ENCODE data around the gene TMEM183A. TPM values are rescaled to one million over a fixed set of nuclear protein-coding genes. Genes with fewer than 3 reads are reported as not detected.

Gene TMEM183A
- total and polyA plus RNA-seq, 2 experiments from 2014 or later = 55.1 to 128 TPM

DNA sequence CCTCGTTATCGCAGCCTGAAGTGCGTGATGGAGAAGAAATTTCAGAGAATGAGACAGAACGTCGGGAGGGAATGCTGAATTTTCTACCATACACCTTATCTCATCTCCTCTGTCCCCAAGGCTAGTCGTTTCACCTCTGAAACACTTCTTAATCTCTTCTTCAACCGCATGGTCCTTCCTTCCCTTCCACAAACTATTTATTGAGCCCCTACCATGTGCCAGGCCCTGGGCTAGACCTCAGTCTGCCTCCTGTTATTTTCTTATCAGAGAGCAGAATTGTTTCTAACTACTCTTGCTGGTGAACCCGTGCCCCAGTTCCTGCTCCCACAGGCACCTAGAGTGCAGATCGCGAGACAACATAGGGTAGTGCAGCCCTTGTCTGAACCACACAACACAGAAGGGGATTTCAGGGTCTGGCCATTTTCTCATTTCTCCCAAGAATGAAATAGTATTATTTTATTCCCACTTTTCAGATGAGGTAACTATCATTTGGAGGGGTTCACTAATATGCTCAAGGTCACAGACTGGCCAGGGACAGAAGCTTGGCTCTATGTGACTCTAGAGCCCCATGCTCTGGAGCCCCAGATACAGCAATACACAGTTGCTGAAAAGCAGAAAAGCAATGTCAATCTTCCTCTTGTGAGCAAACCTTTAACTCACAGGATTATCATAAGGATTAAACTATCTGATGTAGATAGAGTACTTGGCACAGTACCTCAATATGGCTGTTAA, 48.5 kb upstream of the TMEM183A start:
- Histone ChIP-seq H3K27ac (ENCODE audit: low read depth) (no peak overlapping the region), H3K36me3 (ENCODE audit: insufficient read depth) (peaks cover under 1% of the 10 kb centered on the region; the same call in 1 of the 2 replicates), H3K4me1 (ENCODE audit: insufficient read depth) (peaks cover 5% of the 10 kb centered on the region; the same call in 1 of the 2 replicates), H2AFZ (peak overlapping the region; percentile 83), H3K4me2 (peak overlapping the region; percentile 87), H3F3A (replicated peaks; ENCODE audit: low read depth) (no peaks in the 10 kb centered on the region), H3K27me3 (ENCODE audit: insufficient read depth) (no peaks in the 10 kb centered on the region), H4K20me1 (replicated peaks; ENCODE audit: insufficient read depth) (peaks cover 39% of the 10 kb centered on the region), H3K79me2 (replicated peaks; ENCODE audit: insufficient read depth) (peaks cover 42% of the 10 kb centered on the region), H3K4me3 (peak overlapping the region; percentile 98), H3K9me2 (ENCODE audit: insufficient read depth) (no peaks in the 10 kb centered on the region)
- peak; percentile 32 for DNase-seq (ENCODE audit: low spot score)
- Mint-ChIP-seq H3K9me3 (no peaks in the 10 kb centered on the region), H3K4me3 (peak overlapping the region; percentile 84), H3K27me3 (ENCODE audit: insufficient read depth, low read depth, poor library complexity) (peaks cover 7% of the 10 kb centered on the region), H3K27ac (peak overlapping the region; percentile 60; the same call in 1 of the 2 replicates), H3K4me1 (peaks cover 13% of the 10 kb centered on the region), H3K36me3 (ENCODE audit: low read depth) (peaks cover 3% of the 10 kb centered on the region; the same call in 2 of the 3 replicates)
- TF ChIP-seq NANOG (IDR thresholded peaks at IDR 0.05; ENCODE audit: borderline replicate concordance) = no peak
- no peak for TF ChIP-seq ZNF331 (CRISPR knock-in tag; IDR thresholded peaks at IDR 0.05; ENCODE audit: low read depth)
- no peak for TF ChIP-seq JUNB (IDR thresholded peaks at IDR 0.05; ENCODE audit: unreplicated experiment)
- ATAC-seq = peak; percentile 32

DNA sequence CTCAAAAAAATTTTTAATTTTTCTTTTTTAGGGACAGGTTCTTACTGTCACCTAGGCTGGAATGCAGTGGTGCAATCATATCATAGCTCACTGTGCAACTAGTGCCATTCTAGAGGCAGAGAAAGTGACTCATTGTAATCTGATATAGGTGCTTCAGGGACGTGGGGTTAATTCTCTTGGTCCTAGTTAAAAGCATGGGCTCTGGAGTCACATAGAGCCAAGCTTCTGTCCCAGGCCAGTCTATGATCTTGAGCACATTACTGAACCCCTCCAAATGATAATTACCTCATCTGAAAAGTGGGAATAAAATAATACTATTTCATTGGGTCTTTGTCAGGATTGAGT, 47.9 kb upstream of the TMEM183A start:
- Mint-ChIP-seq H3K27me3 (ENCODE audit: insufficient read depth, low read depth, poor library complexity) (peaks cover 7% of the 10 kb centered on the region), H3K27ac (no peak overlapping the region), H3K4me1 (peaks cover 13% of the 10 kb centered on the region), H3K36me3 (ENCODE audit: low read depth) (peaks cover 4% of the 10 kb centered on the region; the same call in 2 of the 3 replicates), H3K4me3 (no peak overlapping the region), H3K9me3 (no peaks in the 10 kb centered on the region)
- Histone ChIP-seq H3K27ac (ENCODE audit: low read depth) (no peak overlapping the region), H3F3A (replicated peaks; ENCODE audit: low read depth) (no peaks in the 10 kb centered on the region), H3K4me1 (ENCODE audit: insufficient read depth) (peaks cover 5% of the 10 kb centered on the region; the same call in 1 of the 2 replicates), H4K20me1 (replicated peaks; ENCODE audit: insufficient read depth) (peaks cover 33% of the 10 kb centered on the region), H3K4me3 (no peak overlapping the region), H3K9me2 (ENCODE audit: insufficient read depth) (no peaks in the 10 kb centered on the region), H3K4me2 (peak overlapping the region; percentile 87), H3K79me2 (replicated peaks; ENCODE audit: insufficient read depth) (peaks cover 36% of the 10 kb centered on the region), H2AFZ (no peak overlapping the region), H3K27me3 (ENCODE audit: insufficient read depth) (no peaks in the 10 kb centered on the region), H3K36me3 (ENCODE audit: insufficient read depth) (peaks cover 5% of the 10 kb centered on the region; the same call in 1 of the 2 replicates)
- no peak for DNase-seq (ENCODE audit: low spot score)
- no peak for ATAC-seq
- TF ChIP-seq, protein P1, sequence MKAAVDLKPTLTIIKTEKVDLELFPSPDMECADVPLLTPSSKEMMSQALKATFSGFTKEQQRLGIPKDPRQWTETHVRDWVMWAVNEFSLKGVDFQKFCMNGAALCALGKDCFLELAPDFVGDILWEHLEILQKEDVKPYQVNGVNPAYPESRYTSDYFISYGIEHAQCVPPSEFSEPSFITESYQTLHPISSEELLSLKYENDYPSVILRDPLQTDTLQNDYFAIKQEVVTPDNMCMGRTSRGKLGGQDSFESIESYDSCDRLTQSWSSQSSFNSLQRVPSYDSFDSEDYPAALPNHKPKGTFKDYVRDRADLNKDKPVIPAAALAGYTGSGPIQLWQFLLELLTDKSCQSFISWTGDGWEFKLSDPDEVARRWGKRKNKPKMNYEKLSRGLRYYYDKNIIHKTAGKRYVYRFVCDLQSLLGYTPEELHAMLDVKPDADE (IDR thresholded peaks at IDR 0.05) = no peak
- TF ChIP-seq JUNB (IDR thresholded peaks at IDR 0.05; ENCODE audit: unreplicated experiment) (no peak), EZH2 (IDR thresholded peaks at IDR 0.05; ENCODE audit: low read depth, unreplicated experiment) (no peak), NANOG (IDR thresholded peaks at IDR 0.05; ENCODE audit: borderline replicate concordance) (no peak), EZH2phosphoT487 (IDR thresholded peaks at IDR 0.05; ENCODE audit: unreplicated experiment) (no peak), ZNF114 (CRISPR knock-in tag; IDR thresholded peaks at IDR 0.05) (no peak), CREB1 (CRISPR knock-in tag; IDR thresholded peaks at IDR 0.05; ENCODE audit: low read depth) (no peak)
- TF ChIP-seq, protein P2, sequence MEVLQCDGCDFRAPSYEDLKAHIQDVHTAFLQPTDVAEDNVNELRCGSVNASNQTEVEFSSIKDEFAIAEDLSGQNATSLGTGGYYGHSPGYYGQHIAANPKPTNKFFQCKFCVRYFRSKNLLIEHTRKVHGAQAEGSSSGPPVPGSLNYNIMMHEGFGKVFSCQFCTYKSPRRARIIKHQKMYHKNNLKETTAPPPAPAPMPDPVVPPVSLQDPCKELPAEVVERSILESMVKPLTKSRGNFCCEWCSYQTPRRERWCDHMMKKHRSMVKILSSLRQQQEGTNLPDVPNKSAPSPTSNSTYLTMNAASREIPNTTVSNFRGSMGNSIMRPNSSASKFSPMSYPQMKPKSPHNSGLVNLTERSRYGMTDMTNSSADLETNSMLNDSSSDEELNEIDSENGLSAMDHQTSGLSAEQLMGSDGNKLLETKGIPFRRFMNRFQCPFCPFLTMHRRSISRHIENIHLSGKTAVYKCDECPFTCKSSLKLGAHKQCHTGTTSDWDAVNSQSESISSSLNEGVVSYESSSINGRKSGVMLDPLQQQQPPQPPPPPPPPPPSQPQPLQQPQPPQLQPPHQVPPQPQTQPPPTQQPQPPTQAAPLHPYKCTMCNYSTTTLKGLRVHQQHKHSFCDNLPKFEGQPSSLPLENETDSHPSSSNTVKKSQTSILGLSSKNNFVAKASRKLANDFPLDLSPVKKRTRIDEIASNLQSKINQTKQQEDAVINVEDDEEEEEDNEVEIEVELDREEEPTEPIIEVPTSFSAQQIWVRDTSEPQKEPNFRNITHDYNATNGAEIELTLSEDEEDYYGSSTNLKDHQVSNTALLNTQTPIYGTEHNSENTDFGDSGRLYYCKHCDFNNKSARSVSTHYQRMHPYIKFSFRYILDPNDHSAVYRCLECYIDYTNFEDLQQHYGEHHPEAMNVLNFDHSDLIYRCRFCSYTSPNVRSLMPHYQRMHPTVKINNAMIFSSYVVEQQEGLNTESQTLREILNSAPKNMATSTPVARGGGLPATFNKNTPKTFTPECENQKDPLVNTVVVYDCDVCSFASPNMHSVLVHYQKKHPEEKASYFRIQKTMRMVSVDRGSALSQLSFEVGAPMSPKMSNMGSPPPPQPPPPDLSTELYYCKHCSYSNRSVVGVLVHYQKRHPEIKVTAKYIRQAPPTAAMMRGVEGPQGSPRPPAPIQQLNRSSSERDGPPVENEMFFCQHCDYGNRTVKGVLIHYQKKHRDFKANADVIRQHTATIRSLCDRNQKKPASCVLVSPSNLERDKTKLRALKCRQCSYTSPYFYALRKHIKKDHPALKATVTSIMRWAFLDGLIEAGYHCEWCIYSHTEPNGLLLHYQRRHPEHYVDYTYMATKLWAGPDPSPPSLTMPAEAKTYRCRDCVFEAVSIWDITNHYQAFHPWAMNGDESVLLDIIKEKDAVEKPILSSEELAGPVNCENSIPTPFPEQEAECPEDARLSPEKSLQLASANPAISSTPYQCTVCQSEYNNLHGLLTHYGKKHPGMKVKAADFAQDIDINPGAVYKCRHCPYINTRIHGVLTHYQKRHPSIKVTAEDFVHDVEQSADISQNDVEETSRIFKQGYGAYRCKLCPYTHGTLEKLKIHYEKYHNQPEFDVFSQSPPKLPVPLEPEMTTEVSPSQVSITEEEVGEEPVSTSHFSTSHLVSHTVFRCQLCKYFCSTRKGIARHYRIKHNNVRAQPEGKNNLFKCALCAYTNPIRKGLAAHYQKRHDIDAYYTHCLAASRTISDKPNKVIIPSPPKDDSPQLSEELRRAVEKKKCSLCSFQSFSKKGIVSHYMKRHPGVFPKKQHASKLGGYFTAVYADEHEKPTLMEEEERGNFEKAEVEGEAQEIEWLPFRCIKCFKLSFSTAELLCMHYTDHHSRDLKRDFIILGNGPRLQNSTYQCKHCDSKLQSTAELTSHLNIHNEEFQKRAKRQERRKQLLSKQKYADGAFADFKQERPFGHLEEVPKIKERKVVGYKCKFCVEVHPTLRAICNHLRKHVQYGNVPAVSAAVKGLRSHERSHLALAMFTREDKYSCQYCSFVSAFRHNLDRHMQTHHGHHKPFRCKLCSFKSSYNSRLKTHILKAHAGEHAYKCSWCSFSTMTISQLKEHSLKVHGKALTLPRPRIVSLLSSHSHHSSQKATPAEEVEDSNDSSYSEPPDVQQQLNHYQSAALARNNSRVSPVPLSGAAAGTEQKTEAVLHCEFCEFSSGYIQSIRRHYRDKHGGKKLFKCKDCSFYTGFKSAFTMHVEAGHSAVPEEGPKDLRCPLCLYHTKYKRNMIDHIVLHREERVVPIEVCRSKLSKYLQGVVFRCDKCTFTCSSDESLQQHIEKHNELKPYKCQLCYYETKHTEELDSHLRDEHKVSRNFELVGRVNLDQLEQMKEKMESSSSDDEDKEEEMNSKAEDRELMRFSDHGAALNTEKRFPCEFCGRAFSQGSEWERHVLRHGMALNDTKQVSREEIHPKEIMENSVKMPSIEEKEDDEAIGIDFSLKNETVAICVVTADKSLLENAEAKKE (CRISPR knock-in tag; IDR thresholded peaks at IDR 0.05) = no peak
- TF ChIP-seq, protein P3, sequence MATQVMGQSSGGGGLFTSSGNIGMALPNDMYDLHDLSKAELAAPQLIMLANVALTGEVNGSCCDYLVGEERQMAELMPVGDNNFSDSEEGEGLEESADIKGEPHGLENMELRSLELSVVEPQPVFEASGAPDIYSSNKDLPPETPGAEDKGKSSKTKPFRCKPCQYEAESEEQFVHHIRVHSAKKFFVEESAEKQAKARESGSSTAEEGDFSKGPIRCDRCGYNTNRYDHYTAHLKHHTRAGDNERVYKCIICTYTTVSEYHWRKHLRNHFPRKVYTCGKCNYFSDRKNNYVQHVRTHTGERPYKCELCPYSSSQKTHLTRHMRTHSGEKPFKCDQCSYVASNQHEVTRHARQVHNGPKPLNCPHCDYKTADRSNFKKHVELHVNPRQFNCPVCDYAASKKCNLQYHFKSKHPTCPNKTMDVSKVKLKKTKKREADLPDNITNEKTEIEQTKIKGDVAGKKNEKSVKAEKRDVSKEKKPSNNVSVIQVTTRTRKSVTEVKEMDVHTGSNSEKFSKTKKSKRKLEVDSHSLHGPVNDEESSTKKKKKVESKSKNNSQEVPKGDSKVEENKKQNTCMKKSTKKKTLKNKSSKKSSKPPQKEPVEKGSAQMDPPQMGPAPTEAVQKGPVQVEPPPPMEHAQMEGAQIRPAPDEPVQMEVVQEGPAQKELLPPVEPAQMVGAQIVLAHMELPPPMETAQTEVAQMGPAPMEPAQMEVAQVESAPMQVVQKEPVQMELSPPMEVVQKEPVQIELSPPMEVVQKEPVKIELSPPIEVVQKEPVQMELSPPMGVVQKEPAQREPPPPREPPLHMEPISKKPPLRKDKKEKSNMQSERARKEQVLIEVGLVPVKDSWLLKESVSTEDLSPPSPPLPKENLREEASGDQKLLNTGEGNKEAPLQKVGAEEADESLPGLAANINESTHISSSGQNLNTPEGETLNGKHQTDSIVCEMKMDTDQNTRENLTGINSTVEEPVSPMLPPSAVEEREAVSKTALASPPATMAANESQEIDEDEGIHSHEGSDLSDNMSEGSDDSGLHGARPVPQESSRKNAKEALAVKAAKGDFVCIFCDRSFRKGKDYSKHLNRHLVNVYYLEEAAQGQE (IDR thresholded peaks at IDR 0.05; ENCODE audit: unreplicated experiment) = no peak
